ENCODE results near the gene ARMC8.

The ARMC8 gene

DNA sequence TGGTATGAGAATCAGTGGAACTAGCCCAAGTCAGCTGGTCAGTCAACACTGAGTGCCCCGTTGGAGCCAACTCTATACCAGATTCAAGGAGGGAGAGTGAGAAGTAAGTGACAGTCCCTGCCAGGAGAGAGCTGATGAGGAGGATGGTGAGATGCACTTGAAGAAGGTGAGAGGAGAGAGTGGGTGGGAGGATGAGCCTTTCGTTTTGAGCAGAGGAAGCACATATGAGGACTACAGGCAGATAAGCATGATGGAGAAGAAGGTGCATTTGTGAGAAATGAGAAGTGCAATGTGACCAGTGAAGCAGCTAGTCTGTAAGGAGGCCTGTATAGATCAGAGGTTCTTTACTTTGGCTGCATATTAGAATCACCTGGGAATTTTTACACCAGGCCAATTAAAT, 102.2 kb downstream of the ARMC8 start:
- H3K4me3 ChIP-seq (replicated peaks in 1 of 2; ENCODE audit: low read depth in 2 of 2, low read length in 2 of 2), result no peak overlapping the region
- DNase-seq (ENCODE audit: low read depth in 2 of 2), result no peak
- TF ChIP-seq, protein P1, sequence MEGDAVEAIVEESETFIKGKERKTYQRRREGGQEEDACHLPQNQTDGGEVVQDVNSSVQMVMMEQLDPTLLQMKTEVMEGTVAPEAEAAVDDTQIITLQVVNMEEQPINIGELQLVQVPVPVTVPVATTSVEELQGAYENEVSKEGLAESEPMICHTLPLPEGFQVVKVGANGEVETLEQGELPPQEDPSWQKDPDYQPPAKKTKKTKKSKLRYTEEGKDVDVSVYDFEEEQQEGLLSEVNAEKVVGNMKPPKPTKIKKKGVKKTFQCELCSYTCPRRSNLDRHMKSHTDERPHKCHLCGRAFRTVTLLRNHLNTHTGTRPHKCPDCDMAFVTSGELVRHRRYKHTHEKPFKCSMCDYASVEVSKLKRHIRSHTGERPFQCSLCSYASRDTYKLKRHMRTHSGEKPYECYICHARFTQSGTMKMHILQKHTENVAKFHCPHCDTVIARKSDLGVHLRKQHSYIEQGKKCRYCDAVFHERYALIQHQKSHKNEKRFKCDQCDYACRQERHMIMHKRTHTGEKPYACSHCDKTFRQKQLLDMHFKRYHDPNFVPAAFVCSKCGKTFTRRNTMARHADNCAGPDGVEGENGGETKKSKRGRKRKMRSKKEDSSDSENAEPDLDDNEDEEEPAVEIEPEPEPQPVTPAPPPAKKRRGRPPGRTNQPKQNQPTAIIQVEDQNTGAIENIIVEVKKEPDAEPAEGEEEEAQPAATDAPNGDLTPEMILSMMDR (IDR thresholded peaks at IDR 0.05; ENCODE audit: low read depth, low read length), result no peak

DNA sequence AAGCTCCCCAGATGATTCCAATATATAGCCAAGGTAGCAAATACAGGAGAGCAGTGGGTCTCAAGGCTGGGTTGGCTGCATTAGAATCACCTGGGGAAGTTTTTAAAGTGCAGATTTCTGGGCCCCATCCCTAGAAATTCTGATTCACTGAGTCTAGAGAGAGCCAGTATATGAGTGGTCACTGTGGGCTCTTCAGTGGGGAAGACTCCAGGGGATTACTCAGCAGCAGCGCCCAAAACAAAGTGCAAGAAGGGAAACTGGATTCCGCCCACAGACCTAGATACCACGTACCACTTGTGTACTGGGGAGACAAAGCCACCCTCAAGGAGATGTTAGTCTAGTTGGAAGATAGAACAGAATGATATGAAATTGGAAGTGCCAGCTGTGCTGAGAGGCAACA, 102.6 kb downstream of the ARMC8 start:
- TF ChIP-seq, protein P1 (IDR thresholded peaks at IDR 0.05; ENCODE audit: low read depth, low read length), result no peak
- no peak for DNase-seq (ENCODE audit: low read depth in 2 of 2)
- no peak overlapping the region for H3K4me3 ChIP-seq (replicated peaks in 1 of 2; ENCODE audit: low read depth in 2 of 2, low read length in 2 of 2)

DNA sequence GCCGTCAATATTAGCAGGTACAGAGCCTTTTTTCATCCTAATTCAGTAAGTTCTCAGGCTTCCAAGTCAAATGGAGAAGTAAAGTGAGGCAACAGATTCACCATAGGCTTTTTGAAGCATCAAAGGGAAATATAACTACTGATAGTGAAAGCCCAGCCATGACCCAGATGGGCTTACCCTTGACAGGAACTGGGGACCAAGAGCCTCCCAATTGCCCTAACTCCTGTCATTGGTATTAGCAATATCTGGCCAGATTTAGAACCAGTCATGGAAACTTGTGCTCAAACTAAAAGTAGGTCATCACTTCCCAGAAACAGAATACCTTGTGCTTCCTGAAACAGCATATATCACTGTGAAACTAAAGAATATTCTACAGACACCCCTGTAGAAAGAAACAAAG, 109.5 kb downstream of the ARMC8 start:
- no peak for DNase-seq (ENCODE audit: low read depth in 2 of 2)
- TF ChIP-seq, protein P1 (IDR thresholded peaks at IDR 0.05; ENCODE audit: low read depth, low read length), result no peak
- no peak overlapping the region for H3K4me3 ChIP-seq (replicated peaks in 1 of 2; ENCODE audit: low read depth in 2 of 2, low read length in 2 of 2)

DNA sequence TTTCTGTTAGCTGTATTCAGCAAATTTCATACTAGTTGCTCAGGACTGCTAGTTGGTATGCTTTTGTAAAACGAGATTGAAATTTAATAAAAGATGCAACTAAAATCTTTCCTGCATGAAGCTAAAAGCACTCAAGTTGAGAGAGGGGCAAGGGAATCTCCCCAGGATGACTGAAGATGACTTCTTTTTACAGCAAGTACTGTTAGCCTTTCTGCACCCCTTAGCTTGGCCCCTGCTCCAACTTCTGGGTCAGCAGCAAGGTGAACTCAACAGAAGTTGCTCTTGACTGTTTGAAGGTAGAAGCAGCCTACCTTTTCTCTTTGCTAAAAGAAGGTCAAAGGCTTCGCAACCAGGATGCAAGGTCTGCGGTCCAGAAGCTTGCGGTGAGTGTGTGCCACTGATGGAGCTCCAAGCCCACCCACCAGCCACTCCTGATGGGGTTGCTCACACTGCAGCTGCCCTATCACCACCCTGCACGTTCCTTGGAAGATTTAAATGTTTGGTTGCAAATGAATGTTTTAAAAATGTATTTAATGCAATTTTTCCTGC, 110.0 kb downstream of the ARMC8 start:
- H3K4me3 ChIP-seq (replicated peaks in 1 of 2; ENCODE audit: low read depth in 2 of 2, low read length in 2 of 2), result no peak overlapping the region
- TF ChIP-seq, protein P1 (IDR thresholded peaks at IDR 0.05; ENCODE audit: low read depth, low read length), result no peak
- no peak for DNase-seq (ENCODE audit: low read depth in 2 of 2)

DNA sequence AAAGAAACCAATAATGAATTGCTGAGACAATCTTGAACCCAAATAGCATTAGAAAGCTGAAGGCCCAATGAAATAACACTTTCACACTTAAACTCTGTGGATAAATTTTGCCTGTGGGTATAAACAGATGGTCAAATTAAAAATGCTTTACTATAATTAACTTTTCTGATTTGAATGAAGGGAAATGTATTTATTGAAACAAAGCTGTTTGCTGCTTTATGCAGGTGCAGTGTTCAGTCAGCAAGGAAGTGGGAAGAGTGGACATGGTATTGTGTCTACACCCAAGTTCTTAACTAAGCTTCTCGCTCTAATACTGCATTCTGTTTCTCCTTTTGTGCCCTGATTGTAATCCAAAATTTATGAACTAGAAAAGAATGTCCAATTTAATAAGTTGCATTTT, 110.8 kb downstream of the ARMC8 start:
- no peak for DNase-seq (ENCODE audit: low read depth in 2 of 2)
- TF ChIP-seq, protein P1 (IDR thresholded peaks at IDR 0.05; ENCODE audit: low read depth, low read length), result no peak
- H3K4me3 ChIP-seq (replicated peaks in 1 of 2; ENCODE audit: low read depth in 2 of 2, low read length in 2 of 2), result no peak overlapping the region

DNA sequence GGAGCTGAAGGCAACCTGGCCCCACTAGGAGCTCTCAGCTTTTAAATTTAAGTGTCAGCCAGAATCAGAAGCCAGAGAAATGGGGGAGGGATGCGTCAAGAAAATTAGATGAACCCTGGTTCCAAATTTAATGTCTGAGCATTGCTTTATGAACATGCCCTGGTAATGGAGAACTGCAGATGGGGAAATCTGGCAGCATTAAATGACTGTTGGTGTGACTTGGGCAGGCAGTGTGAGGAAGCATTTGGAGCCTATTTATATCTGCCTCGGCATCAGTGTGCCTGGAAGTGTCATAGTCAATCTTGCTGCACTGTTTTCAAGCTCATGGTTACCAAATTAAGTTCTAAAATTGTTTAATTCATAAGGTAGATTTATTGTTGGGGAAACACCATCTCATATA, 113.5 kb downstream of the ARMC8 start:
- DNase-seq (ENCODE audit: low read depth in 2 of 2), result no peak
- H3K4me3 ChIP-seq (replicated peaks in 1 of 2; ENCODE audit: low read depth in 2 of 2, low read length in 2 of 2), result no peak overlapping the region
- TF ChIP-seq, protein P1 (IDR thresholded peaks at IDR 0.05; ENCODE audit: low read depth, low read length), result no peak

DNA sequence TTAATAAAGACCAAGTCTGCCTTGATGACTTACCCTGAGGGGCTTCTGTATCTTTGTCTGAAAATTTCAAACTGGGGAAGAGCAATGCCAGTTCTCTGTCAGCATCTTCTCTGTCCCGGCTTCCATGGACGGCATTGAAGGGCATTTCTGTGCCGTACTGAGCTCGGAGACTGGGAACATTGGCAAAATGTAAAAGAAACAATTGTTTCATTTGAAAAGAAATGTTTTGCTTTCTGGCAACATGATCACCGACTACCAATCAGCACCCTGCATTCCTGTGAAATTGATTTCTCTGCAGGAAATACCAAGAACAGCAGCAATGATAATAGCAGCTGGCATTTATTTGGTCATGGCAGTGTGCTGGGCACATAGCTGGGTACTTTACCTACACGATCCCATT, 116.4 kb downstream of the ARMC8 start:
- DNase-seq (ENCODE audit: low read depth in 2 of 2), result no peak
- TF ChIP-seq, protein P1 (IDR thresholded peaks at IDR 0.05; ENCODE audit: low read depth, low read length), result no peak
- no peak overlapping the region for H3K4me3 ChIP-seq (replicated peaks in 1 of 2; ENCODE audit: low read depth in 2 of 2, low read length in 2 of 2)

Data from cardiac fibroblast (primary cell).